ENCODE results near the gene ANO7.

DNA sequence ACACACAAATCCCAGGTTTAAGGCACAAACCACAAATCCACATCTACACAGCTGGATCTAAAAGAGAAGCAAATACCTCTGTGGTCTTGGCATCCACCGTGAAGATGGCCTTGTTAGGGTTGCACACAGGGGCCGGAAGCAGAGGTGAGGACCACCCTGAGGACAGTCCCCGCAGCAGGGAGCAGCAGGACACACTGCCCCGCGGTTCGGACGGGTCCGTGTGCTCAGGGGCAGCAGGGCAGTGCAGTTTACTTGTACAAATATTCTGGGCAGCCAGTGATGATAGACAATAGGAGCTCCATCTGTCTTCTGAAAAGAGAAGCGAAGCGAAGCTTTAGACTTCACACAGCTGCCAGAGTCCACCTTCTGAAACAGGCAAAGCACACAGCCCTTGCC lies 48.0 kb upstream of the ANO7 start:
- TF ChIP-seq CTCF (IDR thresholded peaks at IDR 0.05) (no peak), POLR2A (IDR thresholded peaks at IDR 0.05) (no peak)
